Dendritic cell treated with granulocyte-macrophage colony-stimulating factor and Interleukin-4, amounts not matched to agents 40 ng/mL and 50 ng/mL, for 4 days (primary cell): ENCODE results near the gene KRTAP3-3.

Experiments used
- H3K27ac Mint-ChIP-seq: one replicate; pipeline ENCODE4 v1.8.0; 2022; ENCODE audit warnings: mild to moderate bottlenecking, mixed read lengths
- H3K27me3 Mint-ChIP-seq: one replicate; pipeline ENCODE4 v1.8.0; 2022; ENCODE audit warnings: mild to moderate bottlenecking, mixed read lengths
- H3K36me3 Mint-ChIP-seq: one replicate; pipeline ENCODE4 v1.8.0; 2022; ENCODE audit warnings: low read depth, mixed read lengths
- H3K4me1 Mint-ChIP-seq: one replicate; pipeline ENCODE4 v1.8.0; 2022; ENCODE audit warnings: low read depth, mixed read lengths
- H3K4me3 Mint-ChIP-seq: one replicate; pipeline ENCODE4 v1.8.0; 2022; ENCODE audit warnings: mild to moderate bottlenecking, moderate library complexity, mixed read lengths
- H3K9me3 Mint-ChIP-seq: one replicate; pipeline ENCODE4 v1.8.0; 2022; ENCODE audit warnings: mixed read lengths
- intact Hi-C: fragments of 100-400 bp; cut with micrococcal nuclease; formaldehyde crosslinking; loops from one replicate; pipeline ENCODE4 v1.15.0; 2022

KRTAP3-3 gene

GRCh38 chr17:40960144-40960543 lies 33.8 kb downstream of the KRTAP3-3 start:
- intact Hi-C loops, result no loop called here
- Mint-ChIP-seq H3K27ac (no peak overlapping the region), H3K9me3 (peaks cover 8% of the 10 kb centered on the region), H3K36me3 (no peaks in the 10 kb centered on the region), H3K4me1 (no peaks in the 10 kb centered on the region), H3K27me3 (peaks cover 4% of the 10 kb centered on the region), H3K4me3 (no peak overlapping the region)

GRCh38 chr17:40958086-40958953 lies 35.6 kb downstream of the KRTAP3-3 start:
- Mint-ChIP-seq H3K36me3 (no peaks in the 10 kb centered on the region), H3K27me3 (peaks cover 9% of the 10 kb centered on the region), H3K4me3 (no peak overlapping the region), H3K4me1 (peaks cover 14% of the 10 kb centered on the region), H3K9me3 (peaks cover 5% of the 10 kb centered on the region), H3K27ac (no peak overlapping the region)
- intact Hi-C loops, result no loop called here

- no peak overlapping the region for H3K27ac Mint-ChIP-seq
- H3K36me3 Mint-ChIP-seq, result no peaks in the 10 kb centered on the region
Observed at GRCh38 chr17:40956401-40957254, 37.3 kb downstream of the KRTAP3-3 start.

GRCh38 chr17:40953881-40954280 lies 40.1 kb downstream of the KRTAP3-3 start:
- Mint-ChIP-seq H3K36me3 (no peaks in the 10 kb centered on the region), H3K9me3 (no peaks in the 10 kb centered on the region), H3K27ac (no peak overlapping the region), H3K27me3 (peaks cover 28% of the 10 kb centered on the region), H3K4me1 (peaks cover 29% of the 10 kb centered on the region), H3K4me3 (no peak overlapping the region)
- intact Hi-C loops, result no loop called here

More at GRCh38 chr17:40956401-40957254, 37.3 kb downstream of the KRTAP3-3 start:
- intact Hi-C loops, result no loop called here
- Mint-ChIP-seq H3K4me3 (no peak overlapping the region), H3K27me3 (peaks cover 12% of the 10 kb centered on the region), H3K4me1 (peaks cover 23% of the 10 kb centered on the region), H3K9me3 (no peaks in the 10 kb centered on the region)

- Mint-ChIP-seq H3K36me3 (no peaks in the 10 kb centered on the region), H3K27me3 (peaks cover 37% of the 10 kb centered on the region), H3K4me3 (no peak overlapping the region), H3K4me1 (peaks cover 31% of the 10 kb centered on the region), H3K27ac (no peak overlapping the region), H3K9me3 (no peaks in the 10 kb centered on the region)
- intact Hi-C loops, result no loop called here
Observed at GRCh38 chr17:40952661-40953060, 41.3 kb downstream of the KRTAP3-3 start.

- intact Hi-C loops, result no loop called here
- H3K4me1 Mint-ChIP-seq, result peaks cover 31% of the 10 kb centered on the region
- no peak overlapping the region for H3K4me3 Mint-ChIP-seq
- no peaks in the 10 kb centered on the region for H3K9me3 Mint-ChIP-seq
- H3K36me3 Mint-ChIP-seq, result no peaks in the 10 kb centered on the region
- no peak overlapping the region for H3K27ac Mint-ChIP-seq
- H3K27me3 Mint-ChIP-seq, result peaks cover 38% of the 10 kb centered on the region
Observed at GRCh38 chr17:40952154-40952553, 41.8 kb downstream of the KRTAP3-3 start.

GRCh38 chr17:40951011-40951622 lies 42.8 kb downstream of the KRTAP3-3 start:
- no peak overlapping the region for H3K4me3 Mint-ChIP-seq
- intact Hi-C loops, result no loop called here
- no peaks in the 10 kb centered on the region for H3K36me3 Mint-ChIP-seq
- H3K9me3 Mint-ChIP-seq, result no peaks in the 10 kb centered on the region
- H3K4me1 Mint-ChIP-seq, result peaks cover 31% of the 10 kb centered on the region
- H3K27ac Mint-ChIP-seq, result no peak overlapping the region
- H3K27me3 Mint-ChIP-seq, result peaks cover 46% of the 10 kb centered on the region

- intact Hi-C loops, result no loop called here
- H3K9me3 Mint-ChIP-seq, result no peaks in the 10 kb centered on the region
- H3K27me3 Mint-ChIP-seq, result peaks cover 52% of the 10 kb centered on the region
- H3K4me1 Mint-ChIP-seq, result peaks cover 31% of the 10 kb centered on the region
- no peak overlapping the region for H3K4me3 Mint-ChIP-seq
- no peaks in the 10 kb centered on the region for H3K36me3 Mint-ChIP-seq
- H3K27ac Mint-ChIP-seq, result no peak overlapping the region
Observed at GRCh38 chr17:40950176-40950575, 43.8 kb downstream of the KRTAP3-3 start.

GRCh38 chr17:40949418-40949817 lies 44.5 kb downstream of the KRTAP3-3 start:
- H3K9me3 Mint-ChIP-seq, result no peaks in the 10 kb centered on the region
- intact Hi-C loops, result no loop called here
- H3K27ac Mint-ChIP-seq, result no peak overlapping the region
- no peak overlapping the region for H3K4me3 Mint-ChIP-seq
- peaks cover 50% of the 10 kb centered on the region for H3K27me3 Mint-ChIP-seq
- H3K4me1 Mint-ChIP-seq, result peaks cover 27% of the 10 kb centered on the region
- H3K36me3 Mint-ChIP-seq, result no peaks in the 10 kb centered on the region

GRCh38 chr17:40947929-40948328 lies 46.0 kb downstream of the KRTAP3-3 start:
- Mint-ChIP-seq H3K27ac (no peak overlapping the region), H3K9me3 (peaks cover 3% of the 10 kb centered on the region)

GRCh38 chr17:40945414-40945813 lies 48.5 kb downstream of the KRTAP3-3 start:
- Mint-ChIP-seq H3K27me3 (peaks cover 37% of the 10 kb centered on the region), H3K36me3 (no peaks in the 10 kb centered on the region)

More at GRCh38 chr17:40947929-40948328, 46.0 kb downstream of the KRTAP3-3 start:
- H3K4me1 Mint-ChIP-seq, result peaks cover 13% of the 10 kb centered on the region
- H3K36me3 Mint-ChIP-seq, result no peaks in the 10 kb centered on the region
- no peak overlapping the region for H3K4me3 Mint-ChIP-seq
- intact Hi-C loops, result no loop called here
- peaks cover 45% of the 10 kb centered on the region for H3K27me3 Mint-ChIP-seq

GRCh38 chr17:40944531-40944930 lies 49.4 kb downstream of the KRTAP3-3 start:
- no peak overlapping the region for H3K4me3 Mint-ChIP-seq
- no peak overlapping the region for H3K27ac Mint-ChIP-seq
- no peaks in the 10 kb centered on the region for H3K36me3 Mint-ChIP-seq
- H3K9me3 Mint-ChIP-seq, result peaks cover 13% of the 10 kb centered on the region
- intact Hi-C loops, result no loop called here
- peaks cover 32% of the 10 kb centered on the region for H3K27me3 Mint-ChIP-seq
- H3K4me1 Mint-ChIP-seq, result peaks cover 15% of the 10 kb centered on the region

More at GRCh38 chr17:40945414-40945813, 48.5 kb downstream of the KRTAP3-3 start:
- peaks cover 15% of the 10 kb centered on the region for H3K4me1 Mint-ChIP-seq
- peaks cover 13% of the 10 kb centered on the region for H3K9me3 Mint-ChIP-seq
- no peak overlapping the region for H3K4me3 Mint-ChIP-seq
- intact Hi-C loops, result no loop called here
- no peak overlapping the region for H3K27ac Mint-ChIP-seq
